Dermis lymphatic vessel endothelial cell (primary cell): ENCODE data around the gene CYBC1. TPM values are rescaled to one million over a fixed set of nuclear protein-coding genes. Genes with fewer than 3 reads are reported as not detected.

ENCODE experiments used
- total RNA-seq: library from RNA; depleted of rRNA; stranded (reverse); fragments of >200 nt; gene quantifications from 2 replicates; pipeline ENCODE4 v1.2.1, GENCODE V29; 2014

Gene CYBC1
- total RNA-seq: 26.6 and 43.2 TPM in 2 replicates

DNA sequence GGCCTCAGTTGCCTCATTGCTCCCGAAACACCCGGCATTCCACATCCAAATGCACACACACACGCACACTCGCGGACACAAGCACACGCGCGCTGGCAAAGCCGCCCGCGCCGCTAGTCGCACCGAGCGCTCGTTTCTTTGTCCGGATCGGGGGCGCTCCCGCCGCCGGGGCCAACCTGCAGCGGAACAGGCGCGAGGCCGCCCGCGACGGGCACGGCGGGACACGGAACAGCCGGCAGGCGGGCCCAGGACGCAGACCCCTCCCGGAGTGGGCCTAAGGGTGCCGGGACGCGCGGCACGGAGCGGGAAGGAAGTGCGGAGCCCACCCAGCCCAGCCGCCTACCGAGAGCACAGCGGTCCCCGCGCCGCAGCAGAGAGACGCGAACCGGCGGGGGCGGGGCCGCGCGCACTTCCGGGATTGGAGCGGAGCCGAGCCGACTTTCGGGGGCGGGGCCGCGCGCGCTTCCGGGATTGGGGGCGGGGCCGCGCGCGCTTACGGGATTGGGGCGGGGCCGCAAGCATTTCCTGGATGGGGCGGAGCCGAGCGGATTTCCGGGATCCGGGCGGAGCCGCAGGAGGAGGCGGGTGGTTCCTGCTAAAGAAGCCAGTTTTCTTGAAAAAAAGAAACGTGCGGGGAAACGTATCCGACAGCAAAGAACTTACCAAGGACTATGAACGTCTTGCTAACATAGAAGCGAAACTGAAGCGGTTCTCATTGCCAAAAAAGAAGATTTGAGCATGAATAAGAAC, at the start of gene CYBC1:
Gene CYBC1 (minus strand): TSS at position 396 of the 750 bp plus-strand sequence. CDS start 1,498 bp downstream, outside the sequence.

DNA sequence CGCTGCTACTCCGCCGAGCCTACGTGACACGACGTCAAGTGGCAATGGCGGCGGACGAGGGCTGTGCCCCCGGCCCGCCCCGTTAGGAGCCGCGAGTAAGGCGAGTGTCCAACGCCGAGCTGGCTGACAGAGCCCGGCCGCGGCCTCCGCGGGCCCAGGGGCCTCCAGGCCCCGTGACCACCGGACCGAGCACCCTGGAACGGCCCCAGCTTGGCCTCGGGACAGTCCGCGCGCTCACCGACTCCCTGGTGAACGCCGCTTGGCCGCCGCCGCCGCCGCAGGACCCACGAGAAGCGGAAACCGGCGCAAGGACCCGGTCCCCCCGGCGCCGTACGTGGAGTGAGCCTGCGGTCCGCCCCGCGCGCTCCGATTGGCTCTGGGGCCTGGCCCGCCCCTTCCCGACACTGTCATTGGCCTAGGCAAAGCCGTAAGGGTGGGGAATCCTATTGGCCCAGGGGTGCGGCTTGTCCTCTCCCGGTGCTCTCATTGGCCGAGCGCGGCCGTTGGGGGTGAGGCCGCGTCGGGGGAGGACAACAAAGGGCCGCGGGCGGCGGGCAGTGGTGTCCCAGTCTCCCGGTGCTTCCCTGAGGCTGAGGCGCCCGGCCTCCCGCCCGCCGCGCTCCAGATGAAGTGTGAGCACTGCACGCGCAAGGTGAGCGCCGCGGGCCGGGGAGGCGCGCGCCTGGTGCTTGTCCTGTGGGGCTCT, 7.8 kb upstream of the CYBC1 start, which contains the start of gene NARF:
Gene NARF (plus strand): TSS at position 563 of the 706 bp plus-strand sequence. CDS start 63 bp downstream, at position 626.

DNA sequence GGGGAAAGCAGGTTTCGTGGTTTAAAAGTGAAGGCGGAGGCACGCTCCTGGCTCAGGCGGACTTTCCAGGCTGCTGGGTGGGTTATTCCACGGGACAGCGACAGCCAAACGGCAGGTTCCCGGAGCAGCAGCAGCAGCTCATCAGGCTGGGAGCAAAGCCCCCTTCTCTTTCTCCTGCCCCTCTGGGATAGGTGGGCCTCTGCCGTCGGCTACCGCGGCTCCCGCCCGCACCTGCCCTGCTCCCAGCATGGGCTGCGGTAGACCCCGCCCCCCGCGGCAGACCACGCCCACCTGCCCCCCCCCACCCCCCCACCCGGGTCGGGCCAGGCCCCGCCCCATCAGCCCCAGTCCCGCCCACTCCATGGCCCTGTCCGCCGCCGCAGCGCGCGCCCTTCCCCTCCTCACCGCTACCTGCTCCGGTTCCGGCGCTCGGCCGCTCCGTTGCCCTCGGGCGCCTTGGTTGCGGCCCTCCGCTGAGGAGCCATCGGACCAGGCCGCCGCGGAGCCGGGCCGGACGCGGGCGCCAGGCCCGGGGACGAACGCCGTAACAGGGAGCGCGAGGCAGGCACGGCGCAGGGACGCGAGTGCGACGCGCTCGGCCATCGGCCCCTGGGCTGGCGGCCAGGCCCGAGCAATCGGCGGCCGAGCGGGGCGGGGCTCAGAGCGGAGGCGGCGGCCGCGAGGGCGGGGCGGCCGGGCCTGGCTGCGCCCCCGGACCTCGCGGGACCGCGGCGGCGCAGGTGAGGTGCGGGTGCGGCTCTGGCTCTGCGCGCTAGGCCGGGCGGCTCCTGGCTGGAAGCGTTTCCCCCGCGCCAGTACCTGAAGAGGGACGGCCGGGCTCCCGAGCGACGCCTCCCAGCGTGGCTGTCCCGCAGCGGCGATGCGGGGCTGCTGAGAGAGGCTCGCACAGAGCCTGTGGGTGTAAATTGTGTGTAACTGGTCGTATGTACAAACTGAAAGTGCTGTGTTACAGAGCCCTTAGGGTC, 32.3 kb downstream of the CYBC1 start, which contains the start of the genes HEXD and OGFOD3:
Gene HEXD (plus strand): TSS at position 347 of the 986 bp plus-strand sequence. CDS start 1,453 bp downstream, outside the sequence.
Gene OGFOD3 (minus strand): TSS at position 586 of the 986 bp plus-strand sequence. CDS start 101 bp downstream, at position 485.

Other genes with a start within 250 kb of the CYBC1 start
- 3.9 and 5.7 TPM in 2 replicates for gene CCDC57, start 237.9 kb downstream of the CYBC1 start, total RNA-seq
- gene SLC16A3, start 221.7 kb downstream of the CYBC1 start, total RNA-seq: 40.1 and 71.1 TPM in 2 replicates
- 42.6 and 51.9 TPM in 2 replicates for gene CSNK1D, start 177.1 kb downstream of the CYBC1 start, total RNA-seq
- under 0.01 TPM in 1 of 2 replicates, not detected in the other for gene CD7, start 133.1 kb downstream of the CYBC1 start, total RNA-seq
- 1.3 and 1.4 TPM in 2 replicates for gene SECTM1, start 117.0 kb downstream of the CYBC1 start, total RNA-seq
- gene TEX19, start 91.5 kb downstream of the CYBC1 start, total RNA-seq: not detected in 2 replicates
- gene UTS2R, start 79.0 kb downstream of the CYBC1 start, total RNA-seq: not detected in 2 replicates
- 10.5 and 12.5 TPM in 2 replicates for gene HEXD, start 32.4 kb downstream of the CYBC1 start, total RNA-seq
- 23.6 and 23.8 TPM in 2 replicates for gene OGFOD3, start 32.2 kb downstream of the CYBC1 start, total RNA-seq
- 98.5 and 107 TPM in 2 replicates for gene NARF, start 8.0 kb upstream of the CYBC1 start, total RNA-seq
- gene FOXK2, start 69.0 kb upstream of the CYBC1 start, total RNA-seq: 18.6 and 22.0 TPM in 2 replicates
- gene WDR45B, start 197.7 kb upstream of the CYBC1 start, total RNA-seq: 65.4 and 82.4 TPM in 2 replicates
- gene RAB40B, start 247.9 kb upstream of the CYBC1 start, total RNA-seq: 6.8 and 7.4 TPM in 2 replicates